Islet of Langerhans (tissue), 1 donor: ENCODE data around the gene STK32C.
"Not testable (repeated sequence)": the region's sequence is repeated elsewhere in the genome, so short reads cannot be mapped to it uniquely, and the experiment has no call there.

ENCODE experiments used
- FAIRE-seq: peaks from one replicate; lab custom pipeline; 2011; peaks lifted over from hg19 to GRCh38; lab: Jason Lieb, UNC

Gene STK32C

DNA sequence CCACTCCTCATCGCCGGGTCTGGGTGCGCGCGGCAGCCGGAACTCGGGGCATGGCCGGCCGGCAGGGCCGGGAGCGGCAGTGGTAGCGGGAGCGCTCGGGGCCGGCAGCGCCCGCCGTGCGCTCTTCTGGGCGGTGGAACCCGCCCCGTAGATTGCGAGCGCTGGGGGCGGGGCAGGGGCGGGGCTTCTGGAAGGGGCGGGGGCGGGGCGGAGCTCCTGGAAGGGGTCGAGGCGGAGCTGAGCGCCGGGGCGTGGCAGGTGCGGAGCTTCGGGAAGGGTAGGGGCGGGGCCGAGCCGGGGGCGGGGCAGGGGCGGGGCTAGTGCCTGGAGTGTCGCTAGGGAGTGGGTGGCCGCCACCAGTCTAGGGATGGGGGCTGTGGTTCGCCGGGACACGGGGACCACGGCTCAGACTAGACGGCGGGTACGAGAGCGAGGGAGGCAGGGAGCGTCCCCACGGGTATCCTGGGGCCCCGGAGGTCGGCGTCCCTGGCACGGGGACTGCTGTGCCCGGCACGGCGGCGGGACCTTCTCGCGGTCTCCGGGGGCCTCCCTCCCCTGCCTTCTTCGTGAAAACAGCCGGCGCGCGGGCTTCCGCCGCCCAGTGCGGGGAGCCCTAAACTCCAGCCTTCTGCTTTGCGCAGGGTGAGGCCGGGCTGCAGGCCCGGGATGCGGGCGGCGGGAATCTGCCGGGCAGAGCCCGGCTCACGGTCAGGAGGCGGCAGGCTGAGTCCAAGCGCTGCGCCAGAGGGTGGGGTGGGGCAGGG lies at the start of gene STK32C:
STK32C (minus strand) TSS at position 128 of the 764 bp plus-strand sequence; CDS start at position 11, 117 bp downstream.
- FAIRE-seq: no peak

DNA sequence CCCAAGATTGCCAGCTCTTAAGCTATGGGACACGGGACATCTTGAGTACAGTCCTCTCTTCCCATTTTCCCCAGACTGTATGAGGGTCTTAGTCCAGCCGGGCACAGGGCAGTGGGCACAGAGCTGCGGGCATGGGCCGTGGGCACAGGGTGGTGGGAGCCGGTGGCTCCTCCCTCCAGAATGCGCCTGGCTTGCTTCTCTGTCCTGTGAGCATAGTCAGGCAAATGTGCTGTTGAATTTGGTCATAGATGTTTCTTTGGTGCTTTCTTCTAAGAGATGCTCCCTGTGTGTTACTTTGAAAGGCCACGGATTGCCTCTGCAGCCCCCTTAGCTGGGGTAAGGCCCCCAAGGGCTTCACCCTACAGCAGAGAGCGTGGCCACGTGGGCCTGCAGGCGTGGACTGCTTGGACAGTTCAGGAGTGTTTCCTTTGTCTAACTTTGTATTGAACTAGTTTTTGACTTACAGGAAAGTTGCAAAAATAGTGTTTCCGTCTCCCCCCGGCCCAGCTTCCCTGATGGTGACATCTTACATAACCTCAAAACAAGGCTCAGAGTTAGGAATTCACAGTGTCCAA lies 49.0 kb upstream of the STK32C start:
- no peak for FAIRE-seq

DNA sequence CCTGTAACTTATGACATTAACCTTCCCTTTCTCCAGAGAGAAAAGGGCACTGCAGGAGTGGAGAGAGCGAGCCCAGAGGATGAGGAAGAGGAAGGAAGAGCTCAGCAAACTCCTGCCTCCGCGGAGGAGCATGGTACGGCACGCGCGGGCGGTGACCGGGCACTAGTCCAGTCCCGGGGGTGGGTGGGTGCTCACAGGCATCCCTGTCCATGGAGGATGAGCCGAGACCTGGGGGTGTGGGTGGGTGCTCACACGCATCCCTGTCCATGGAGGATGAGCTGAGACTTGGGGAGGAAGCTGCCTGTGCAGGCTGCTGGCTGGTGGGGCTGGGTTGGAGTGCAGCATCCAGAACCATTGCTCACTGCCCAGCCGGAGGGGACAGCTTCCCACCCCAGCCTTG lies 48.0 kb upstream of the STK32C start:
- FAIRE-seq: no peak

DNA sequence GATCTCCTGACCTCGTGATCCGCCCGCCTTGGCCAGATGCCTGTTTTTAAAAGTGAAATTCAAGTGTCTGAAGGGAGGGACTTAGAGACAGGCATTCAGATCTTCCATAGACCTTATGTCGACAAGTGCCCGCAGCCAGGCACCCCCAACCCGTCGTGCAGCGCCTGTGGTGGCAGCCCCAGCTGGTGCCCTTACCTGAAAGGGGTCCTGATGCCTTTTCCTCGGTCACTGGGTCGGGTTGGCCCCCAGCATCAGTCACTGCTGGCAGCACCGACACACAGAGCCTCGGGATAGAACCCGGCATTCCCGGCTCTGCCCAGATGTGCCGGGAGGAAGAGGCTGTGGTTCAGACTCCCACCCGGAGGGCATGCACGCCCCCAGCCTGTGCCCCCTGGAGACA lies 47.5 kb upstream of the STK32C start:
- FAIRE-seq: no peak

DNA sequence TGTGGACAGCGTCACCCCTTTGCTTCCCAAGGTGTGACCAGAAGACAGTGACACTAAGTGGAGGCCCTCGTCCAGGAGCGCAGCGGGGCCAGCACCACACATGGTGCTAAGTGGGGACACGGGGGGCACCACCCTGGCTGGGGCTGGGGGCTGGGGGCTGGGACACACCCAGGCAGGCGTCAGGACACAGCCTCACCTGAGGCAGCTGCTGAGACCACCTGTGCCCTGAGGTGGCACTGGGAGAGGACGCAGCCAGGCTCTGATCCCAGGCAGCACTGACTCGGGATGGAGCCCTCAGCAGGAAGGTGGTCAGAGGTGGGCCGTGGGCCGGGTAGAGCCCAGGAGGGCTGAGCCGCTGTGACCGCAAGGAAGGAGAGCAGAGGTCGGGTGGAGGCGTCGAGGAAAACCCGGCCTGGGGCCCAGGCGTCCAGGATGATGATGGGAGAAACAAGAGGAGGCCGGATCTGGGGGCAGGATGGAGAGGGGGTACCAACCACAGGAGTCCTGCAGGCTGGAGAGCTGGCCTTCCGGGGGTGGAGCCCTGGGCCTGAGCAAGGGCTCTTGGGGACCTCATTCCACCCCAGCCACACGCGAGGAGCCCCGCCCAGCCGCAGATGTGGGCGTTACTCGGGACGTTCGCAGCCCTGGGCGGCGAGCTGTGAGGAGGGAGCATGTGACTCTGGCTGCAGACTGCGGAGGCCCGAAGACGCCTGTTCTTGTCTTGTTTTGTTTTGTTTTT lies 46.8 kb upstream of the STK32C start:
- FAIRE-seq: no peak

DNA sequence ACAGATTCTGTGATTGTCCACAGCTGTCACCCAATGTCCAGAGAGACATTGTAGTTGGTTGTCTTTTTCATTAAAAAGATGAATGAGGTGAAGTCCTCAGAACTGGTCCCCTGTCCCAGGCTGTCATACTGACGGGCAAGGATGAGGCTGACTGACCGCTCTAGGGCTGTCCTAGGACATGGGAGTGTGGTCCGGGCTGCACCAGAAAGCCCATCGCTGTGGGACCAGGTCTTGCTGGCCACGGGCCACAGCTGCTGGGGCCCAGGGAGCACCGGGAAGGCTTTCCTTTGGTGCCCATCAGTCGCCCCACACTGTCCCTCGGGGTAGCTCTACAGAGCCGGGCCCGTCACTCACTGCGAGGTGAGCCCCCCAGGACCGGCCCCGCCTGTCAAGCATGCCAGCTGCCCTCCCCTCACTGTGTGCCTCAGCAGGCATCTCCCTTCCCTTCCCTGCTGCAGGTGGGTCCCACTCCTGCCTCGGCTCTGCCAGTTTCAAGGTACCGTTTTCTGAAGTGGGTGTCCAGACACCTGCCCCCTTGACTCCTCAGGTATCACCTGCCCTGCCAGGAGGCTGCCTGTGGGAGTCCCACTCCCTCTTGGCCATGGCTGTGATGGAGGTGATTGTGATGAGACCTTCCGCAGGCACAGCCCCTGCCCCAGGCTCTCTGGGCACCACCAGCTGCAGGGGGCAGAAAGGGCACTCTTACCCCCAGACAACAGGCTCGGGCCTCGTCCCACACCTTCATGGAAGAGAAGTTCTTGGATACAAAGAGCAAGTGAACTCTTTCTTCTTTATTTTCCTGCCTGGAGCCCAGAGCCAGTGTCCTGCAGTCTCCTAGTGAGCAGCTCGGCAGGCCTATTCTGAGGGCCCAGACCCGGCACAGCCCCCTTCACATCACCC lies 46.0 kb upstream of the STK32C start:
- FAIRE-seq: no peak

DNA sequence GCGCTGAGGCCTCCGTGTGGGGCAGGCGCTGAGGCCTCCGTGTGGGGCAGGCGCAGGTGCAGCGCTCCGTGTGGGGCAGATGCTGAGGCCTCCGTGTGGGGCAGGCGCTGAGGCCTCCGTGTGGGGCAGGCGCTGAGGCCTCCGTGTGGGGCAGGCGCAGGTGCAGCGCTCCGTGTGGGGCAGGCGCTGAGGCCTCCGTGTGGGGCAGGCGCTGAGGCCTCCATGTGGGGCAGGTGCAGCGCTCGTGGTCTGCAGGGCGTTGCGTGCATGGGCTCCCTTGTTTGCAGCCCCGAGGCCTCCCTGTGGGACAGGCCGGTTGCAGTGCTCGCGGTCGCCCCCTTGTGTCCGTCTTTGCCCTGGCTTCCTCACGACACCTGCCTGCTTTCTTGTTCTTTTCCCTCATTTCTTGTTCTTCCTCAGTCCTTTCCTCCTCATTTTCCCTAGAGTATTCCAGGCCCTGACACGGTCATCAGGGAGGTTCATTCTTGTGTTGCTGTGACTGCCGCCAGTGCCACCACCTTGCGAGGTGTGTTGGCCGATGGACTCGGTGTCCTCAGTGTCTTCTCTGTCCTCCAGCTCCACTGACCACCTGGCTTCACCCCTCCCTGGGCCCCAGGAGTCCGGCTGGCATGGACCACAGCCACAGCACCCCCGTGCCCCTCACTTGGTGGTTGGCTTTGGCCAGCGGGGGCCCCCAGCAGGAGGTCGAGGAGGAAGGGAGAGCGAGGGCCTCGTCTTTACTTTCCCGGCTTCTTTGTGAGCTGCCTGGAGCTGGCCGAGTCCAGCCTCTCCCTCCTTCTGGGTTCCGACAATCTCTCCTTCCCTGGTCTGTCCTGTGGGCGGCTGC lies 44.9 kb upstream of the STK32C start:
- FAIRE-seq: not testable (repeated sequence)

DNA sequence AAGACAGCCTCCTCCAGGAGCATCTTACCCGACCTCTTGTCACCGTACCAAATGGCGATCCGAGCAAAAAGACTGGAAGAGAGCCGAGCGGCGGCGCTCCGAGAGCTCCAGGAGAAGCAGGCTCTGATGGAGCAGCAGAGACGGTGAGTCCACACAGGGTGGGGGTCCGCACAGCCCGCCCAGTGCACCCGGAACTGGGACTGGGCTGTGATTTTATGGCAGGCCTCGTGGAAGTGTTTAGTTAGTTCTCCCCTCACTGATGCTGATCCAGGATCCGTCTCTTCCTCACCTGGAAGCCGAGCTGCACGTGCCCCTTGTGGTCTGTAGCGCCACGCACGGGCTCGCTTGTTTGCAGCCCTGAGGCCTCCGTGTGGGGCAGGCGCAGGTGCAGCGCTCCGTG lies 43.9 kb upstream of the STK32C start:
- FAIRE-seq: no peak

DNA sequence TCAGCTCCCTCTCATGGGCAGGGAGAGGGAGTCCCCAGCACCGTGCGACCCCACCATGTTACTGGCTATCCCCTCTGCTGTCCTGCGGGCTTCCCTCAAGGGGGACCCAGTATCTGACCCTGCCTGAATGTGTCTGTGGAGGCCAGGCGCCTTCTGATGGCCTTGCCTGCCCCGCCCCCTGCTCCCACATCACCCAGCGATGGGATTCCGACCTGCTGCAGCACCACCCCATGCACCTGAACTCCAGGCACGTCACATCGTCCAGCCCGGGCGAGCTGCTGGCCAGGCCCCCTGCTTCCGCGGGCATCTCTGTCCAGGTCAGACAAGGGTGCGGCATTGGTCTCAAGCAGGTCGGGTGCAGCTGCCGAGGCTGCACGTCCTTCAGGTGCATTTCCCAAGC lies 43.2 kb upstream of the STK32C start:
- no peak for FAIRE-seq

DNA sequence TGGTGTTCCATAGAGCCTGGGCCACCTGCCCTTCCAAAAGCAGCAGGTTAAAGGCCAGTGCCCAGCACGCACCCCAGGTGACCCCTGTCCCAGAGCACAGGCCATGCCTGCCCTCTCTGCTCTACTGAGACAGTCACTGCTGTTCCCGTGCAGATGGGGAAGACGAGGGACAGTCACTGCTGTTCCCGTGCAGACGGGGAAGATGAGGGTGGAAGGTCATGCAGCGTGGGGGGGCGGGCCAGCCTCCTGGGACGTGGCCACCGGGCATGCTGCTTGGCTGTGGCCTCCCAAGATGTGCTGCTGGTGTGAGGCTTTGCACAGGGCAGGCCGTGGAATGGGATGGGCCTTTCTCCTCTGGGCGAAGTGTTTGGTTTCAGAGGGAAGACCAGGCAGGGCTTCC lies 42.6 kb upstream of the STK32C start:
- FAIRE-seq: no peak

DNA sequence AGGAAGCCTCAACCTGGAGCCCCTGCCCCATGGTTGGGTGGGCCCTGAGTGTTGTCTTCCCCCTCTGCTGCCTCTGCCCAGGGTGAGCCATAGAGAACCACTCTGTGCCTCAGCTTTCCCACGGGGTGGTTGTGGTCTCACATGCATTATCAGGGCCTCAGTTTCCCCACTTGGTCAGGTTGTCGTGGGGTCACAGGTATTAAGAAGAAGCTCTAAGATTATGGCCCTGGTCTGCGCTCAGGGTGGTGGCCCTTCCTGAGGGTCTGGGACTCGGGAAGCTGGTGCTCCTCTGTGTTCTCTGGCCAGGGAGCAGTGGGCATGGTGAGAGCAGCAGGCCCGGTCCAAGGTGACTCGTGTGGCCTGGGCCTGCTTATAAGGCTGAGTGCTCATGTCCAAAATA lies 42.0 kb upstream of the STK32C start:
- FAIRE-seq: no peak

DNA sequence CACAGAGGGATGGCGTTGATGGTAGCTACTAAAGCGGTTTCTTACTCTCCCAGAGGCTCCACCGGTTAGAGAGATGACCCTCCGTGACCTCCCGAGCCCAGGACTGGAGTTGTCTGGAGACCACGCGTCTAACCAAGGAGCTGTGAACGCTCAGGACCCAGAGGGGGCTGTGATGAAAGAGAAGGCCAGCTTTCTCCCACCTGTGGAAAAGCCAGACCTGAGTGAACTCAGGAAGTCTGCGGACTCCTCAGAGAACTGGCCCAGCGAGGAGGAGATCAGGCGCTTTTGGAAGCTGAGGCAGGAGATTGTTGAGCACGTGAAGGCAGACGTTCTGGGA lies 40.1 kb upstream of the STK32C start:
- no peak for FAIRE-seq

DNA sequence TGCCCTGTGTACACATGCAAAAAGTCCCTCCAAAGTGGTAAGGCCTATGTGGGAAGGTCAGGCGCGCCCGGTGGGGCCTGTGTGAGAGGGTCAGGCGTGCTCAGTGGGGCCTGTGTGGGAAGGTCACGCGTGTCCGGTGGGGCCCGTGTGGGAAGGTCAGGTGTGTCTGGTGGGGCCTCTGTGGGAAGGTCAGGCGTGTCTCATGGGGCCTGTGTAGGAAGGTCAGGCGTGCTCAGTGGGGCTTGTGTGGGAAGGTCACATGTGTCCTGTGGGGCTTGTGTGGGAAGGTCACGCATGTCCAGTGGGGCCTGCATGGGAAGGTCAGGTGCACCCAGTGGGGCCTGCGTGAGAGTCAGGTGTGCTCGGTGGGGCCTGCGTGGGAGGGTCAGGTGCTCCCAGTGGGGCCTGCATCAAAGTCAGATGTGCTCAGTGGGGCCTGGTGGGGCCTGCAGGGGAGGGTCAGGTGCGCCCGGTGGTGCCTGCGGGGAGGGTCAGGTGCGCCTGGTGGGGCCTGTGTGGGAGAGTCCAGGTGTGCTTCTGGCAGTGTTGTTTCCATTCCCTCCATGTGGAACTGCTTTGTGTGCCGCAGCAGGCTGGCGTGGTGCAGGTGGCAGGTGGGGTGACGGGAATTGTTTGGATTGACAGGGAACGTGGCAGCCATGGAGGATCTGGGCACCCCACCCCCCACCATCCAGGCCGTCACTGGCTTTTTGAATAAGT lies 39.6 kb upstream of the STK32C start:
- FAIRE-seq: no peak

DNA sequence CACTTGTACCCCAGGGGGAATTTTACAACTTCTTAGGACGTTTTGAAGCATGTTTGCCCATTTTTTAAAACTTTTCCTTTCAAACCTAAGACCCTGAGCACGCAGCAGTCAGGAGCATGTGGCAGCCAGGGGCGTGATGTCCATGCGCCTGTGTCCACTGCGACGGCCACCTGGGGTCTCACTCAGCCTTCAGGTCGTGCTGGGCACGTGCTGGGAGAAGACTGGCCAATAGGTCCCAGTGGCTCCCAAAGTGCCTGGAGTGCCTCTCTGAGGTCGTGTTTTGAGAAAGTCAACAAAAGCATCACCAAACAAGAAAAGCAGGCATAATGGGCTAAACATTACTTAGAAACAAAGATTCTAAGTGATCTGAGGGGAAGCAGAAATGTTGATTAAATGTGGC lies 39.1 kb upstream of the STK32C start:
- no peak for FAIRE-seq

DNA sequence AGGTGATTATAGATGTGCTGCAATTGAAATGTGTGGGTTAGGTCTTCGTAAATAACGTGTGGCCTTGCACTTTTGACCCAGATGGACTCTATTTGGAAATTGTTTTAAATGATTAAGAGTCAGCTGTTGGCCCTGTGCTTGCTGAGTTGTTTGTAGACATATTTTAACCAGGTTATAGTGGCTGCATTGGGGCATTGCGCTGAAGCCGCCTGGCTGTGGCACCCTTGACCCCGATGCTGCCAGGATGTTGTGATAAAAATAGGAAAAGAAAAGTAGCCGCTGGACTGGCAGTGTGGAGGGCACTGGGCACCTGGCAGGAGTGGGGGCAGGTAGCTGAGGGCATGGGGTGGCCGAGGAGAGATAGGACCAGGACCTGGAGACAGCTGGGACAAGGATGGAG lies 37.6 kb upstream of the STK32C start:
- no peak for FAIRE-seq

DNA sequence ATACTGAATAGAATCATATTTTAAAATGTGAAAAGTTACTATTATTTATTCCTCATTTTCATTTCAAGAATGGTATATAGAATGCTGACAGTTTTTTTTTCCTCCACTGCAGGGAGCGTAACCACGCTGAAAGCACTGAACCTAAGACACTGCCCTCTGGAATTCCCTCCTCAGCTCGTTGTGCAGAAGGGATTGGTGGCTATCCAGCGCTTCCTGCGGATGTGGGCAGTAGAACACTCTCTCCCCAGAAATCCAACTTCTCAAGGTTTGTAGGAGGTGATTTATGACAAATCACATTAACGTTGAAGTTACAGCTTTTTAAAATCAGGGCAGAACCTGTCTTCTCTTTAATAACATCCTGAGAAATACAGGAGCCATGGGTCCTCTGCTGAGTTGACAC lies 36.6 kb upstream of the STK32C start:
- no peak for FAIRE-seq

DNA sequence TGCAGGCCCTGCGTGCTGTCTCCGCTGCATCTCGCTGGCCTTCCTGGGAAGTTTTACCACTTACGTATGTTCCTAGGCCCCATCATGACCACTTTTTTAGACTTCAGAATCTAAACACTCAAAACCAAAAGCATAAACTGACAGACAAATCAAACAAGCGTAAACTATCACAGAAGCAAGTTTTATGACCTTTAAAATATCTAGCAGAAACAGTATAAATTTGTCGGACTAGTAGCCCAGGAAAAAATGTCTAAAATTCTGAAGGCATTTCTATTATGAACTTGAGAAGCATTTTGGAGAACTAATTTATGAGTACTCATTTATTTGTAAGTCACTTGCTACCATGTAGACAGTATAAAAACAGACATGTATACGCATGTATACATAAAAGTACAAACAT lies 34.8 kb upstream of the STK32C start:
- no peak for FAIRE-seq

DNA sequence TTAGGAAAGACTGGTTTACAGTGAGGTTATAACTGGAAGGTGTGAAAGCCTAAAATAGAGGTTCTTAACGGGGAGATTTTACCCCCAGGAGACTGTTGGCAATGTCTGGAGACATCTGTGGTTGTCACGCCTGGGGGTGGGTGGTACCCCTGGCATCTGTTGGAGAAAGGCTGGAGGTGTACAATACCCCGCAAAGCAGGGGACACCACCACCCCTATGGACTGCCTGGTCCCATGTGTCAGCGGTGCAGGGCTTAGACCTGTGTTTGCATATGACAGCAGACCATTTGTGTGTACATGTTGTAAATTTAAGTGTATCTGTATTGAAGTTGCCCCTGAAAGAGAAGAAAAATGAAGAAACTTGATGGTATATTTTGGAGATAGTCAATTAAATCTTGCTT lies 34.0 kb upstream of the STK32C start:
- FAIRE-seq: no peak

DNA sequence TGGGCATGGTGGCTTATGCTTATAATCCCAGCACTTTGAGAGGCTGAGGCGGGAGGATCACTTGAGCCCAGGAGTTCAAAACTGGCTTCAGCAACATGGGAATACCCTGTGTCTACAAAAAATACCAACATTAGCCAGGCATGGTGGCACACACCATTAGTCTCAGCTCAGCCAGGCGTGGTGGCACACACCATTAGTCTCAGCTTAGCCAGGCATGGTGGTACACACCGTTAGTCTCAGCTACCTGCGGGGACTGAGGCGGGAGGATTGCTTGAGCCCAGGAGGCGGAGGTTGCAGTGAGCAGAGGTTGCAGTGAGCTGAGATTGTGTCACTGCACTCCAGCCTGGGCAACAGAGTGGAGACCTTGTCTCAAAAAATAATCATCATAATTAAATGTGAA lies 33.3 kb upstream of the STK32C start:
- no peak for FAIRE-seq

DNA sequence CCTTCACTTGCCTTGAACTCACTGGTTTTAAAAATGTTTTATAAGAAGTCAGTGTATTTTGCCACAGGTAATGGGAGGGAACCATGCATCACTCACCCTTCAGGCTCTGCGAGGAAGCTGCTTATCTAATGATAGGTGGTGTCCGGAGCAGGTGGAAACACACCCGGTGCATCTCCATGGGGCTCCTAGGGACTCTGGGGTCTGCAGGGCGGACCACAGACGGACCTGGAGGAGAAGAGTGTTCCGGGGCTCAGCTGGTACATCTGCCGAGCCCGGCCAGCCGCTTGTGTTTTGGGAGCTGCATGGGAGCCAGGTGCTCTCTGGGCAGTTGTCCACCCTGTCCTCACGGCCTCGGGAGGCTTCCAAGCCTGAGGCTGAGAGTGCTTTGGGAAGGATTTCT lies 31.5 kb upstream of the STK32C start:
- no peak for FAIRE-seq

DNA sequence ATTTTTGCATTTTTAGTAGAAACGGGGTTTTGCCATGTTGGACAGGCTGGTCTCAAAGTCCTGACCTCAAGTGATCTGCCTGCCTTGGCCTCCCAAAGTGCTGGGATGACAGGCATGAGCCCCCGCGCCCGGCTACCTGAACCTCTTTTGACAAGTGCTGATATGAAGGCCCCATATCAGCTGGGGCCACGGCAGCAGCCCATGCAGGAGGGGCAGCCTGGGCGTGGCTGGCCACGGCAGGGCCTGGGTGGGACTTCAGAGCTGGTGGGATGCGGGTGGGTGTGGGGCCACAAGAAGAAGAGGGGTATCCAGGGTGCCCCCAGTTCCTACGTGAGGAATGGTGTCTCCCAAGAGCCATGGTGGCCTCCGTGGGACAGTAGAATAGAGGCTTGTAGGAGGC lies 31.1 kb upstream of the STK32C start:
- no peak for FAIRE-seq
